ENCODE measurements around the gene RAB8B. TPM values are rescaled to one million over a fixed set of nuclear protein-coding genes. Genes with fewer than 3 reads are reported as not detected.

Gene RAB8B
- total RNA-seq, 4 donors from 2014 or later: 47.6 to 179 (median 67.1) TPM

DNA sequence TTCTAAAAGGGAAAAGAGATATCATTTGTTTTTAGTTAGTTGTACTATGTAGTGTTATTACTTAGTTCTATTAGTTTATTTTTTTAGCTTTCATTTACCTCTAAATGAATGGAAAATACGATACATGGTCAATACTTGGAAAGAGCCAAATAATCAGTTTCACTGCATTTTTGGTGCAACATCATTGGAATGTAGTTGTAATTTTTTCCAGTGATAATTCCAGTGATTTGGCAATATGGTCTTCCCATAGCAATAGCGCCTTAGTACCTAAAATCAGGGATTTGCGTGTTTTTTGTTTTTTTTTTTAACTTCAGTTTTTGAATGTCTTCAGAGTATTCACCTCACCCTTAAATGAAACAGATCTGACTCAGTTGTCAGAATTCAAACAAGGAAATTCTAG is 41.8 kb downstream of the RAB8B start:
- H3K9me3 ChIP-seq: no peaks in the 10 kb centered on the region
- no peak for DNase-seq
- no peaks in the 10 kb centered on the region for H3K27me3 ChIP-seq
- no peak for TF ChIP-seq POLR2A (IDR thresholded peaks at IDR 0.05)
- intact Hi-C loops (cut with DNase I; ENCODE audit: low total_unique reads): no loop called here
- no peak overlapping the region for H3K4me3 ChIP-seq
- H3K27ac ChIP-seq: no peak overlapping the region
- H3K4me1 ChIP-seq: no peaks in the 10 kb centered on the region
- no peaks in the 10 kb centered on the region for H3K36me3 ChIP-seq

GRCh38 chr15:63231706-63232105 is 42.3 kb downstream of the RAB8B start:
- TF ChIP-seq POLR2A (IDR thresholded peaks at IDR 0.05): no peak
- TF ChIP-seq, protein P1, sequence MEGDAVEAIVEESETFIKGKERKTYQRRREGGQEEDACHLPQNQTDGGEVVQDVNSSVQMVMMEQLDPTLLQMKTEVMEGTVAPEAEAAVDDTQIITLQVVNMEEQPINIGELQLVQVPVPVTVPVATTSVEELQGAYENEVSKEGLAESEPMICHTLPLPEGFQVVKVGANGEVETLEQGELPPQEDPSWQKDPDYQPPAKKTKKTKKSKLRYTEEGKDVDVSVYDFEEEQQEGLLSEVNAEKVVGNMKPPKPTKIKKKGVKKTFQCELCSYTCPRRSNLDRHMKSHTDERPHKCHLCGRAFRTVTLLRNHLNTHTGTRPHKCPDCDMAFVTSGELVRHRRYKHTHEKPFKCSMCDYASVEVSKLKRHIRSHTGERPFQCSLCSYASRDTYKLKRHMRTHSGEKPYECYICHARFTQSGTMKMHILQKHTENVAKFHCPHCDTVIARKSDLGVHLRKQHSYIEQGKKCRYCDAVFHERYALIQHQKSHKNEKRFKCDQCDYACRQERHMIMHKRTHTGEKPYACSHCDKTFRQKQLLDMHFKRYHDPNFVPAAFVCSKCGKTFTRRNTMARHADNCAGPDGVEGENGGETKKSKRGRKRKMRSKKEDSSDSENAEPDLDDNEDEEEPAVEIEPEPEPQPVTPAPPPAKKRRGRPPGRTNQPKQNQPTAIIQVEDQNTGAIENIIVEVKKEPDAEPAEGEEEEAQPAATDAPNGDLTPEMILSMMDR (IDR thresholded peaks at IDR 0.05): no peak
- Histone ChIP-seq H3K4me1 (no peaks in the 10 kb centered on the region), H3K27ac (no peak overlapping the region), H3K27me3 (no peaks in the 10 kb centered on the region), H3K9me3 (no peaks in the 10 kb centered on the region), H3K36me3 (no peaks in the 10 kb centered on the region), H3K4me3 (no peak overlapping the region)
- intact Hi-C loops (cut with DNase I; ENCODE audit: low total_unique reads): no loop called here
- DNase-seq: no peak

GRCh38 chr15:63232405-63232804 is 43.0 kb downstream of the RAB8B start:
- Histone ChIP-seq H3K27ac (no peak overlapping the region), H3K4me1 (no peaks in the 10 kb centered on the region)
- TF ChIP-seq, protein P1 (IDR thresholded peaks at IDR 0.05): no peak
- TF ChIP-seq POLR2A (IDR thresholded peaks at IDR 0.05): no peak

DNA sequence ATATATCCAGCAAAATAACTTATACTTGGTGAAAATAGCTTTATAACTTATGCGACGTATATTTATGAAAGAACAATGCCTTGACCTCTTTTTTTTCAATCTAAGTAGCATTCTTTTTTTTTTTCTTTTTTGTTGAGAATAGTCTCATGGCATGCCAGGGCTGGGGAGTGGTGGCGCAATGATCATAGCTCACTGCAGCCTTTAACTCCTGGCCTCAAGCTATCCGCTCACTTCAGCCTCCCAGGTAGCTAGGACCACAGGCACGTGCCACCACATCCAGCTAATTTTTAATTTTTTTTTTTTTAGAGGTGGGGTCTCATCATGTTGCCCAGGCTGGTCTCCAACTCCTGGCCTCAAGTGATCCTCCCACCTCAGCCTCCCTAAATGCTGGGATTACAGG is 43.5 kb downstream of the RAB8B start:
- no peaks in the 10 kb centered on the region for H3K4me1 ChIP-seq
- H3K4me3 ChIP-seq: no peak overlapping the region
- DNase-seq: no peak
- peak overlapping the region in 1 of 2 donors; percentile 17 for H3K27ac ChIP-seq
- no peaks in the 10 kb centered on the region for H3K36me3 ChIP-seq
- no peaks in the 10 kb centered on the region for H3K27me3 ChIP-seq
- intact Hi-C loops (cut with DNase I; ENCODE audit: low total_unique reads): no loop called here
- H3K9me3 ChIP-seq: no peaks in the 10 kb centered on the region
- TF ChIP-seq POLR2A (IDR thresholded peaks at IDR 0.05): no peak
- TF ChIP-seq, protein P1 (IDR thresholded peaks at IDR 0.05): no peak

More at GRCh38 chr15:63232405-63232804, 43.0 kb downstream of the RAB8B start:
- H3K4me3 ChIP-seq: no peak overlapping the region
- H3K27me3 ChIP-seq: no peaks in the 10 kb centered on the region
- no peak for DNase-seq
- intact Hi-C loops (cut with DNase I; ENCODE audit: low total_unique reads): no loop called here
- no peaks in the 10 kb centered on the region for H3K9me3 ChIP-seq
- no peaks in the 10 kb centered on the region for H3K36me3 ChIP-seq

DNA sequence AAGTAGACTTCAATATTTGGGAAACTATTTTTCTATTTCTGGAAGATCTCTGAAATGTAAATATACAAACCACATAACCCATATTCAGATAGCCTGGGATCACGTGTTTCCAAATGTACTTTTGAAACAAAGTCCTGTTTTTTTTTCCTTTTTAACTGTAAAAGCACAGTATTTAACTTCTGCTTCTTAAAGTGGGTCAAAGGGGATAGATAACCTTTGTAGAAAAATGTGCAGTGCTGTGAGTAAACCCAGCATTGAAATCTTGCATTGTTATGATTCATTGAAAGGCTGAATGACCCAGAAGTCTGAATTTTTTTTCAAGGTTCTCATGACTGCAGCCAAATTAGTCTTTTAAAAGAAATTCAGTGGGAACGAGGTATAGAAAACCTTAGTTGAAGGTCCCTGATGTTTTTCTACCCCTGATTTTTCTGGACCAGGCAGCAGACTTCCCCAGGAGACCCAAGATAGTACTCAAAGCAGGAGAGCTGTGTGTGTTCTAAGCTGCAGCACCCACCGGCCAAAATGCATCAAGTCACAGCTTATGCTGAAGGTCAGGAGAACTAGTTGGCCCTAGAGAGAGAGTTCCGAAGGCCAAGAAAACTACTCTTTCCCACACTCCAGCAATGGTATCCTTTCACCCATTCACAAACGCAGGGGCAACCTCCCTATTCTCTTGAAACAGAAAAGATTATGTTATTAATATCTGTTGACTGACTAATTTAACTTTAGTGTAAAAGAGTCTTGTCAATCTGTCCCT is 44.4 kb downstream of the RAB8B start:
- intact Hi-C loops (cut with DNase I; ENCODE audit: low total_unique reads): no loop called here
- Histone ChIP-seq H3K4me3 (no peak overlapping the region), H3K4me1 (no peaks in the 10 kb centered on the region), H3K27ac (peak overlapping the region; percentile 33 to 63), H3K36me3 (no peaks in the 10 kb centered on the region), H3K27me3 (no peaks in the 10 kb centered on the region), H3K9me3 (no peaks in the 10 kb centered on the region)
- no peak for DNase-seq
- TF ChIP-seq, protein P1 (IDR thresholded peaks at IDR 0.05): no peak
- TF ChIP-seq POLR2A (IDR thresholded peaks at IDR 0.05): no peak
